ENCODE data around the gene TOMM20.
"Not testable (repeated sequence)": the region's sequence is repeated elsewhere in the genome, so short reads cannot be mapped to it uniquely, and the experiment has no call there.

- TF ChIP-seq CTCF (conservative IDR thresholded peaks at IDR 0.05 in 1 of 2, IDR thresholded peaks at IDR 0.05 in 1 of 2; ENCODE audit: extremely low read depth in 1 of 2, insufficient read depth in 1 of 2, low read depth in 1 of 2, low read length in 2 of 2); EZH2 (IDR thresholded peaks at IDR 0.05; ENCODE audit: borderline replicate concordance, low read length): not testable (repeated sequence)
Measured at GRCh38 chr1:235159930-235160329, 31.3 kb upstream of the TOMM20 start.

Measured in mammary epithelial cell (primary cell).